ENCODE measurements around the gene ATP5F1B. TPM values are rescaled to one million over a fixed set of nuclear protein-coding genes. Genes with fewer than 3 reads are reported as not detected.
A peak's percentile ranks its signal among the peaks of the same experiment; 100 is the strongest.

ATP5F1B gene
- total RNA-seq, 3 donors from 2014 or later: 874 to 1,329 (median 1,265) TPM

DNA sequence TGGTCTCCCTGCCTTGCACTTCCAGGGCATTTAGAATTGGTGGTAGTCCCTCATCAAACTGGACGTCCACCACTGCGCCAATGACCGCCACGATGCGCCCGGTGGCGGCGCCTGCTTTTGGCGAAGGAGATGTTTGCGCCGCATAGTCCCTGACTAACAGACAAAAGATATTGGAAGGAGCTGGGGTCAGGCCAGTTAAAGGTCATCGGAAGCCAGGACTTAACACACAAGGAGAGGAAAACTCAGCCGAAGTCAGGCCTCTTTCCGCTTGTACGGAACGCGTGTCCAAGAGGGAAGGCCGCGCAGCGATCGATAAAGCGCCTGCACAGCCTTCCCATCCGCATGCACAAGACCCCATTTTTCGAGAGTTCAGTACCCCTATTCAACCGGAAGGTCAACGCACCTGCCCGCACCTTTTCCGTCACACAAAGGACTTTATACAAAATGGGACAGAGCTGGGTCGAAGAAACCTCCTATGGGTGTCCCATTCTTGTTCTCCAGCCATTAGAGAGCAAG lies 525 bp downstream of the ATP5F1B start:
- TF ChIP-seq, protein P1, sequence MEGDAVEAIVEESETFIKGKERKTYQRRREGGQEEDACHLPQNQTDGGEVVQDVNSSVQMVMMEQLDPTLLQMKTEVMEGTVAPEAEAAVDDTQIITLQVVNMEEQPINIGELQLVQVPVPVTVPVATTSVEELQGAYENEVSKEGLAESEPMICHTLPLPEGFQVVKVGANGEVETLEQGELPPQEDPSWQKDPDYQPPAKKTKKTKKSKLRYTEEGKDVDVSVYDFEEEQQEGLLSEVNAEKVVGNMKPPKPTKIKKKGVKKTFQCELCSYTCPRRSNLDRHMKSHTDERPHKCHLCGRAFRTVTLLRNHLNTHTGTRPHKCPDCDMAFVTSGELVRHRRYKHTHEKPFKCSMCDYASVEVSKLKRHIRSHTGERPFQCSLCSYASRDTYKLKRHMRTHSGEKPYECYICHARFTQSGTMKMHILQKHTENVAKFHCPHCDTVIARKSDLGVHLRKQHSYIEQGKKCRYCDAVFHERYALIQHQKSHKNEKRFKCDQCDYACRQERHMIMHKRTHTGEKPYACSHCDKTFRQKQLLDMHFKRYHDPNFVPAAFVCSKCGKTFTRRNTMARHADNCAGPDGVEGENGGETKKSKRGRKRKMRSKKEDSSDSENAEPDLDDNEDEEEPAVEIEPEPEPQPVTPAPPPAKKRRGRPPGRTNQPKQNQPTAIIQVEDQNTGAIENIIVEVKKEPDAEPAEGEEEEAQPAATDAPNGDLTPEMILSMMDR (IDR thresholded peaks at IDR 0.05): no peak
- H3K4me1 ChIP-seq (ENCODE audit: low read depth): peaks cover 30% of the 10 kb centered on the region
- intact Hi-C loops (cut with DNase I, micrococcal nuclease): no loop called here

DNA sequence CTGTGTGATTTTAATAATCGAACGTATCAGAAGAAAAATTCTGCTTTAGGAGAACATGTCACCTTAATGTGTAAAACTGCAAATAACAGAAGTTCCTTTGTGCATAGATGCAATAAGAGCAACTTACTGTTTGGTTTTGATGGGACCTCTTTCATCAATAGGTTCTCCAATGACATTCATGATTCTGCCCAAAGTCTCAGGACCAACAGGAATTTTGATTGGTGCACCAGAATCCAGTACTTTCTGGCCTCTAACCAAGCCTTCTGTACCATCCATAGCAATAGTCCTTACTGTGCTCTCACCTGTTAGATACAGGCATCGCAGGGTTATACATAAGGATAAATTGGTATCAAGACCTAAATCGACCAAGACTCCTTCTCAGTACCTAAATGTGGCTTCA lies 1.1 kb downstream of the ATP5F1B start:
- H3K36me3 ChIP-seq (ENCODE audit: low read depth): peaks cover 12% of the 10 kb centered on the region
- intact Hi-C loops (cut with DNase I, micrococcal nuclease): no loop called here

More for the DNA sequence above, 525 bp downstream of the ATP5F1B start:
- H3K9me3 ChIP-seq: no peaks in the 10 kb centered on the region
- ATAC-seq: peak; percentile 1
- peak overlapping the region; percentile 88 for H3K4me3 ChIP-seq
- peaks cover 12% of the 10 kb centered on the region for H3K36me3 ChIP-seq (ENCODE audit: low read depth)
- DNase-seq: peak; percentile 44 to 57 (median 50)

GRCh38 chr12:56641219-56641618 lies 4.6 kb downstream of the ATP5F1B start:
- DNase-seq (peak in 1 of 3 donors; percentile 3), ATAC-seq (no peak)
- H3K4me3 ChIP-seq: no peak overlapping the region
- H3K36me3 ChIP-seq (ENCODE audit: low read depth): peaks cover 20% of the 10 kb centered on the region
- TF ChIP-seq, protein P1 (IDR thresholded peaks at IDR 0.05): no peak
- no peaks in the 10 kb centered on the region for H3K9me3 ChIP-seq
- H3K4me1 ChIP-seq (ENCODE audit: low read depth): peaks cover 51% of the 10 kb centered on the region
- intact Hi-C loops (cut with DNase I, micrococcal nuclease): no loop called here

More for the DNA sequence above, 1.1 kb downstream of the ATP5F1B start:
- Histone ChIP-seq H3K4me3 (peak overlapping the region; percentile 88), H3K9me3 (no peaks in the 10 kb centered on the region), H3K4me1 (ENCODE audit: low read depth) (peaks cover 30% of the 10 kb centered on the region)
- ATAC-seq (no peak), DNase-seq (no peak)
- TF ChIP-seq, protein P1 (IDR thresholded peaks at IDR 0.05): no peak

DNA sequence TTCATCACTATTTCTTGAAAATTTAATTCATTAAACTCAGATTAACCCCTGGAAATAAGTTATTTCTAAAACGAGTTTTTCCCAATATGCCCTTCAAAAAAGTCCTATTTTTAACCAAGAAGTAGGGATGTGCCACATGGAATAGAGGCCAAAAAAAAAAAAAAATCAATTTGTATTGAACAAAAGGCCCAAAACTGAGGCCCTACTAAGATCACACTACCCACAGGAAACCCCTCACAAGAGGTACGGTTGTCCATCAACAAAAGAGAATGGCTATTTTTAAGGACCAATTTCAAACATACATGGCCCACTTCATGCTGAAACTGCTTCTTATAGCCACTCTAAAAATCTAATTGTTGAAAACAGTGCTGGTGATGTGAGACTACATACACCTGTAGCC lies 8.2 kb downstream of the ATP5F1B start:
- H3K4me3 ChIP-seq: no peak overlapping the region
- ATAC-seq: no peak
- peaks cover 45% of the 10 kb centered on the region for H3K4me1 ChIP-seq (ENCODE audit: low read depth)
- H3K36me3 ChIP-seq (ENCODE audit: low read depth): peaks cover 11% of the 10 kb centered on the region
- TF ChIP-seq, protein P1 (IDR thresholded peaks at IDR 0.05): no peak
- H3K9me3 ChIP-seq: no peaks in the 10 kb centered on the region
- intact Hi-C loops (cut with DNase I, micrococcal nuclease): loop anchor here in 1 of 2 donors (10.0 kb wide), 1 partner anchor 113 kb away; the partner anchor contains the start of gene RBMS2
- DNase-seq: no peak

- peak overlapping the region; percentile 4 for H3K4me3 ChIP-seq
- TF ChIP-seq, protein P1 (IDR thresholded peaks at IDR 0.05): peak; percentile 42
- H3K4me1 ChIP-seq (ENCODE audit: low read depth): peaks cover 45% of the 10 kb centered on the region
- intact Hi-C loops (cut with DNase I, micrococcal nuclease): loop anchor here in 1 of 2 donors (10.0 kb wide), 1 partner anchor 112 kb away; the partner anchor contains the start of gene RBMS2
- no peaks in the 10 kb centered on the region for H3K9me3 ChIP-seq
- ATAC-seq (peak; percentile 74), DNase-seq (peak; percentile 98 to 99 (median 99))
- peaks cover 10% of the 10 kb centered on the region for H3K36me3 ChIP-seq (ENCODE audit: low read depth)
These were observed 8.9 kb downstream of the ATP5F1B start for GRCh38 chr12:56636675-56637540.

All from mucosa of descending colon (tissue), 3 donors.